Osteoblast (primary cell): ENCODE measurements around the gene ARHGAP10. TPM values are rescaled to one million over a fixed set of nuclear protein-coding genes. Genes with fewer than 3 reads are reported as not detected.
"Not testable (repeated sequence)": the region's sequence is repeated elsewhere in the genome, so short reads cannot be mapped to it uniquely, and the experiment has no call there.

Experiments used
- DNase-seq: peaks from one replicate; pipeline ENCODE4 v3.0.0; 2011; ENCODE audit warnings: low spot score, mixed read lengths; ENCODE audit not compliant: insufficient read length; ENCODE audit errors: missing footprints
- H2AFZ ChIP-seq: 2 replicates; pipeline ENCODE4 v1.6.0; 2011; ENCODE audit warnings: mild to moderate bottlenecking, low read length
- H3K27ac ChIP-seq: 2 replicates; pipeline ENCODE4 v1.5.1; 2011; ENCODE audit warnings: mild to moderate bottlenecking, low read depth, low read length, moderate library complexity
- H3K27me3 ChIP-seq: 2 replicates; pipeline ENCODE4 v1.6.0; 2012; ENCODE audit warnings: mild to moderate bottlenecking, control low read depth, inconsistent platforms, low read length, moderate library complexity; ENCODE audit not compliant: insufficient read depth
- H3K36me3 ChIP-seq: 2 replicates; pipeline ENCODE4 v1.5.1; 2011; ENCODE audit warnings: mild to moderate bottlenecking, low read length, control low read depth, moderate library complexity; ENCODE audit not compliant: insufficient read depth
- H3K4me1 ChIP-seq: 2 replicates; pipeline ENCODE4 v1.5.1; 2011; ENCODE audit warnings: mild to moderate bottlenecking, low read length, control low read depth, moderate library complexity; ENCODE audit not compliant: insufficient read depth
- H3K4me2 ChIP-seq: 2 replicates; pipeline ENCODE4 v1.6.0; 2011; ENCODE audit warnings: mild to moderate bottlenecking, low read length; ENCODE audit not compliant: insufficient read depth
- H3K4me3 ChIP-seq: fragments of 200-600 bp; sonication (generic); 3 replicates; pipeline ENCODE4 v1.5.1; 2012; ENCODE audit warnings: mild to moderate bottlenecking, low read length, inconsistent platforms; ENCODE audit not compliant: insufficient read depth
- H3K79me2 ChIP-seq: 2 replicates; pipeline ENCODE4 v1.6.0; 2012; ENCODE audit warnings: mild to moderate bottlenecking, low read length, control low read depth, inconsistent platforms; ENCODE audit not compliant: insufficient read depth
- H3K9me3 ChIP-seq: 2 replicates; pipeline ENCODE4 v1.5.1; 2011; ENCODE audit warnings: low read depth, low read length, control low read depth
- H4K20me1 ChIP-seq: 2 replicates; pipeline ENCODE4 v1.6.0; 2012; ENCODE audit warnings: mild to moderate bottlenecking, low read length, control low read depth; ENCODE audit not compliant: insufficient read depth
- total RNA-seq: library from RNA; depleted of rRNA; stranded (reverse); fragments of >200 nt; gene quantifications from 2 replicates; pipeline ENCODE4 v1.2.3, GENCODE V29; 2012
- TF ChIP-seq, protein P1 (sequence below): IDR thresholded peaks from 2 replicates; pipeline ENCODE4 v1.5.1; 2011; ENCODE audit warnings: mild to moderate bottlenecking, low read depth, low read length, moderate library complexity; ENCODE audit errors: extremely low read depth

ARHGAP10 gene
- total RNA-seq, 1 donor = 31.5 TPM

DNA sequence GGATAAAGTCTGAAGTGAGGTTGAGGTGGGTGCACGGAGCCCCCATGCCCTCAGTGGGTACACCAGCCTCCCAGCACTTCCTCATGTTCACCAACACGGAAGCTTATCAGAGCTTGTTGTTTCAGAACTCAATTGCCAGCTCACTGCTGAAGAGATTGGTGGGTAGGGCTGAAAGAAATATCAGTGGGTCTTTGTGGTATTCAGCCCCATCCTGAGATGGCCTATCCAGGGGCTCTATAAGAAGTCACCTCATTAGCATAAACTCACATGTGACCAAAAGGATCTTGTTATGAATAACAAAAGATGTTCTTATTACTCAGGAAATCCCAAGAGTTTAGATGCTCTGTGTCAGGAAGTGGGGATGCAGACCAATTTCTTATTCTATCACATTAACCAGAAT is 177.3 kb downstream of the ARHGAP10 start:
- no peaks in the 10 kb centered on the region for H4K20me1 ChIP-seq
- no peak overlapping the region for H2AFZ ChIP-seq
- no peaks in the 10 kb centered on the region for H3K27me3 ChIP-seq
- H3K9me3 ChIP-seq = no peaks in the 10 kb centered on the region
- no peak overlapping the region for H3K4me2 ChIP-seq
- peaks cover 2% of the 10 kb centered on the region for H3K36me3 ChIP-seq
- H3K4me3 ChIP-seq = no peak overlapping the region
- no peaks in the 10 kb centered on the region for H3K4me1 ChIP-seq
- H3K79me2 ChIP-seq = no peaks in the 10 kb centered on the region
- no peak overlapping the region for H3K27ac ChIP-seq
- TF ChIP-seq, protein P1, sequence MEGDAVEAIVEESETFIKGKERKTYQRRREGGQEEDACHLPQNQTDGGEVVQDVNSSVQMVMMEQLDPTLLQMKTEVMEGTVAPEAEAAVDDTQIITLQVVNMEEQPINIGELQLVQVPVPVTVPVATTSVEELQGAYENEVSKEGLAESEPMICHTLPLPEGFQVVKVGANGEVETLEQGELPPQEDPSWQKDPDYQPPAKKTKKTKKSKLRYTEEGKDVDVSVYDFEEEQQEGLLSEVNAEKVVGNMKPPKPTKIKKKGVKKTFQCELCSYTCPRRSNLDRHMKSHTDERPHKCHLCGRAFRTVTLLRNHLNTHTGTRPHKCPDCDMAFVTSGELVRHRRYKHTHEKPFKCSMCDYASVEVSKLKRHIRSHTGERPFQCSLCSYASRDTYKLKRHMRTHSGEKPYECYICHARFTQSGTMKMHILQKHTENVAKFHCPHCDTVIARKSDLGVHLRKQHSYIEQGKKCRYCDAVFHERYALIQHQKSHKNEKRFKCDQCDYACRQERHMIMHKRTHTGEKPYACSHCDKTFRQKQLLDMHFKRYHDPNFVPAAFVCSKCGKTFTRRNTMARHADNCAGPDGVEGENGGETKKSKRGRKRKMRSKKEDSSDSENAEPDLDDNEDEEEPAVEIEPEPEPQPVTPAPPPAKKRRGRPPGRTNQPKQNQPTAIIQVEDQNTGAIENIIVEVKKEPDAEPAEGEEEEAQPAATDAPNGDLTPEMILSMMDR = no peak
- no peak for DNase-seq

DNA sequence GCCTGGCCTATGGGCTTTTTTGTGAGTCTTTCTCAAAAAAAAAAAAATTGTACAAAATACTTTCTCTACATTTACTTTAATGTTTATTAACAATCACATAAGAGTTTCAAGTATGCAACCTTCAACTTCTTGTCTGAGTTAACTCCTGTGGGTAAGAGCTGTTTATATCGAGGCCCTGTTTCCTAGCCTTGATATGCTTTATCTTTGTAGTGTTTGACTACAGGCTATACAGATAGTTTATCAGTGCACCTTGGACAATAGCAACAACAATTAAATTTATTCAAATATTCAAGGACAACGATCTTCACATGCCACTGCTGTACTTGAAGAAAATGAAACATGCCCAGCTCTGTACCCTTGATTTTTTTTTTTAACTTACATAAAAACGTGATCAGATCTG is 178.4 kb downstream of the ARHGAP10 start:
- H3K79me2 ChIP-seq = no peaks in the 10 kb centered on the region
- TF ChIP-seq, protein P1 = no peak
- H3K4me2 ChIP-seq = no peak overlapping the region
- H3K4me1 ChIP-seq = no peaks in the 10 kb centered on the region
- no peak overlapping the region for H2AFZ ChIP-seq
- H3K27ac ChIP-seq = no peak overlapping the region
- DNase-seq = no peak
- H3K9me3 ChIP-seq = no peaks in the 10 kb centered on the region
- H3K36me3 ChIP-seq = peaks cover 2% of the 10 kb centered on the region
- no peaks in the 10 kb centered on the region for H4K20me1 ChIP-seq
- no peaks in the 10 kb centered on the region for H3K27me3 ChIP-seq
- H3K4me3 ChIP-seq = no peak overlapping the region

DNA sequence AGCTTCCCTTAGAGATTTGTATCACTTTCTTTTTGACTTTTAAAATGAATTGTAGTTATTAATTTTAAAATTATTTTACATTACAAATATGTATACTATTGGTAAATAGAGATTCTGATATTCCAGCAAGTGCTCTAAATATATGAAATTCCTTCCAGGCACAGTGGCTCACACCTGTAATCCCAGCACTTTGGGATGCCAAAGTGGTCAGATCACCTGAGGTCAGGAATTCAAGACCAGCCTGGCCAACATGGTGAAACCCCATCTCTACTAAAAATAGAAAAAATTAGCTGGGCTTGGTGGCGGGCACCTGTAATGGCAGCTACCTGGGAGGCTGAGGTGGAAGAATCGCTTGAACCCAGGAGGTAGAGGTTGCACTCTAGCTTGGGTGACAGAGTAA is 180.2 kb downstream of the ARHGAP10 start:
- not testable (repeated sequence) for H3K27me3 ChIP-seq, H3K79me2 ChIP-seq, H3K4me2 ChIP-seq, H3K36me3 ChIP-seq, H3K9me3 ChIP-seq, H3K27ac ChIP-seq, H3K4me3 ChIP-seq, DNase-seq, H4K20me1 ChIP-seq, H2AFZ ChIP-seq
- peaks cover 12% of the 10 kb centered on the region for H3K4me1 ChIP-seq

DNA sequence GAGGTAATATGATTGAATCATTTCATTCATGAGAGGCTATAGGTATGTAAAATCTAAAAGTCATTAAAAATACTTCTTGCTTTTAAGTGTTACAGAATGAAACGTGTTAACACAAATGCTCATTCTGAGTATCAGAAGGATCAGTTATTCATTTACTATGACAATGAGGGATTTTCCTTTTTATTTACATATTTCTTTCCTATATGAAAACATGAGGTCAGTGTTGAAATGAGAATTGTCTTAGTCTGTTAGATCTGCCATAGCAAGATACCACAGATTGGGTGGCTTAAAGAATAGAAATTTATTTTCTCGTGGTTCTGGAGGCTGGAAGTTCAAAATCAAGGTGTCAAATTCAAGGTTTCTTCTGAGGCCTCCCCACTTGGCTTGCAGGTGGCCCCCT is 181.2 kb downstream of the ARHGAP10 start:
- no peaks in the 10 kb centered on the region for H4K20me1 ChIP-seq
- no peaks in the 10 kb centered on the region for H3K79me2 ChIP-seq
- H2AFZ ChIP-seq = no peak overlapping the region
- no peaks in the 10 kb centered on the region for H3K27me3 ChIP-seq
- no peaks in the 10 kb centered on the region for H3K9me3 ChIP-seq
- peaks cover 12% of the 10 kb centered on the region for H3K4me1 ChIP-seq
- no peak for DNase-seq
- H3K27ac ChIP-seq = no peak overlapping the region
- TF ChIP-seq, protein P1 = no peak
- H3K36me3 ChIP-seq = peaks cover 2% of the 10 kb centered on the region
- H3K4me3 ChIP-seq = no peak overlapping the region
- H3K4me2 ChIP-seq = no peak overlapping the region
